WI38 (cell line): Measurements from ENCODE around the gene TDRD10.

Experiments
- H3K4me3 ChIP-seq: 2 replicates; pipeline ENCODE4 v1.5.1; 2011; ENCODE audit warnings: low read depth, mild to moderate bottlenecking, control low read depth, low read length
- CTCF ChIP-seq: IDR thresholded peaks from 2 replicates; pipeline ENCODE4 v1.5.1; 2012; ENCODE audit warnings: low read depth, mild to moderate bottlenecking, control low read depth, low read length

Gene TDRD10

GRCh38 chr1:154490317-154490716 is 11.7 kb upstream of the TDRD10 start:
- TF ChIP-seq CTCF: no peak
- H3K4me3 ChIP-seq: no peak overlapping the region

- H3K4me3 ChIP-seq: no peak overlapping the region
- TF ChIP-seq CTCF: no peak
Observed at GRCh38 chr1:154492115-154492514, 9.9 kb upstream of the TDRD10 start.

GRCh38 chr1:154493276-154493675 is 8.7 kb upstream of the TDRD10 start:
- no peak overlapping the region for H3K4me3 ChIP-seq
- no peak for TF ChIP-seq CTCF

- H3K4me3 ChIP-seq: no peak overlapping the region
- no peak for TF ChIP-seq CTCF
Observed at GRCh38 chr1:154495496-154496273, 6.3 kb upstream of the TDRD10 start.

GRCh38 chr1:154496383-154496782 is 5.6 kb upstream of the TDRD10 start:
- no peak for TF ChIP-seq CTCF
- H3K4me3 ChIP-seq: no peak overlapping the region

- TF ChIP-seq CTCF: no peak
- H3K4me3 ChIP-seq: no peak overlapping the region
Observed at GRCh38 chr1:154497026-154497806, 4.8 kb upstream of the TDRD10 start.

- TF ChIP-seq CTCF: no peak
- H3K4me3 ChIP-seq: no peak overlapping the region
Observed at GRCh38 chr1:154499446-154499845, 2.6 kb upstream of the TDRD10 start.
